Endothelial cell of umbilical vein (primary cell): Measurements from ENCODE around the gene SLC2A2. TPM values are rescaled to one million over a fixed set of nuclear protein-coding genes. Genes with fewer than 3 reads are reported as not detected.
"Not testable (repeated sequence)": the region's sequence is repeated elsewhere in the genome, so short reads cannot be mapped to it uniquely, and the experiment has no call there.

Experiments
- BruUV-seq: library from RNA; stranded (reverse); fragments of 400-500 nt; replicated peaks from 2 replicates; lab custom pipeline; 2021; lab: Mats Ljungman, UMichigan
- CTCF ChIA-PET: fragments of 300-600, 350-600 bp; sonication (Branson Sonifier 250); formaldehyde crosslinking; loops from one replicate; lab custom pipeline; 2021; ENCODE audit warnings: antibody characterized with exemption, inconsistent platforms; lab: Charles Lee
- POLR2A ChIA-PET: fragments of 300-600, 350-600 bp; sonication (Branson Sonifier 250); formaldehyde crosslinking; loops from one replicate; lab custom pipeline; 2021; ENCODE audit warnings: antibody characterized with exemption, inconsistent platforms; lab: Charles Lee
- DNase-seq: peaks from one replicate; pipeline ENCODE4 v3.0.0-alpha.2; 2011; ENCODE audit warnings: low read depth, low spot score
- FAIRE-seq: peaks from 2 replicates; lab custom pipeline; 2011; peaks lifted over from hg19 to GRCh38; lab: Jason Lieb, UNC
- H2AFZ ChIP-seq: 2 replicates; pipeline ENCODE4 v1.6.0; 2012; ENCODE audit warnings: low read depth, low read length, control low read depth, inconsistent platforms
- H3K27ac ChIP-seq: 2 replicates; pipeline ENCODE4 v1.5.1; 2011; ENCODE audit warnings: low read depth, mild to moderate bottlenecking, control low read depth, low read length, moderate library complexity; ENCODE audit not compliant: insufficient read depth
- H3K27me3 ChIP-seq, 2 experiments: 2 replicates each; pipeline versions ENCODE4 v1.6.0 to v1.6.1; 2011; ENCODE audit warnings: low read length in 2 of 2, mixed read lengths in 1 of 2; ENCODE audit not compliant: control insufficient read depth in 2 of 2, insufficient read depth in 2 of 2
- H3K36me3 ChIP-seq, 2 experiments: 2 replicates in 1 of 2; 3 replicates in 1 of 2; pipeline ENCODE4 v1.5.1; 2011; ENCODE audit warnings: low read length in 2 of 2, mild to moderate bottlenecking in 1 of 2, moderate library complexity in 1 of 2; ENCODE audit not compliant: control insufficient read depth in 2 of 2, insufficient read depth in 2 of 2; ENCODE audit errors: extremely low read depth in 1 of 2
- H3K4me1 ChIP-seq: 3 replicates; pipeline ENCODE4 v1.5.1; 2011; ENCODE audit warnings: mild to moderate bottlenecking, low read length; ENCODE audit not compliant: control insufficient read depth, insufficient read depth; ENCODE audit errors: extremely low read depth
- H3K4me2 ChIP-seq: 2 replicates; pipeline ENCODE4 v1.6.1; 2011; ENCODE audit warnings: low read length, control low read depth, mixed read lengths; ENCODE audit not compliant: insufficient read depth
- H3K4me3 ChIP-seq, 3 experiments: fragments of 200-600 bp in 1 of 3; sonication (generic), shearing (Covaris generic) in 1 of 3; replicated peaks in 1 of 3; 2 replicates each; pipeline ENCODE4 v1.5.1; 2011 to 2016; ENCODE audit warnings: control low read depth in 3 of 3, low read length in 3 of 3, mild to moderate bottlenecking in 2 of 3, inconsistent platforms in 1 of 3, low read depth in 1 of 3, moderate library complexity in 1 of 3; ENCODE audit not compliant: insufficient read depth in 1 of 3
- H3K79me2 ChIP-seq: 2 replicates; pipeline ENCODE4 v1.6.0; 2012; ENCODE audit warnings: low read length, inconsistent platforms; ENCODE audit not compliant: control insufficient read depth, insufficient read depth
- H3K9ac ChIP-seq: replicated peaks from 2 replicates; pipeline ENCODE3; 2011; ENCODE audit warnings: low read length, control low read depth; ENCODE audit not compliant: insufficient read depth; ENCODE audit errors: extremely low read depth
- H3K9me1 ChIP-seq: replicated peaks from 3 replicates; pipeline ENCODE4 v1.6.0; 2011; ENCODE audit warnings: mild to moderate bottlenecking, low read length; ENCODE audit not compliant: control insufficient read depth, insufficient read depth; ENCODE audit errors: extremely low read depth
- H3K9me3 ChIP-seq: replicated peaks from 2 replicates; pipeline ENCODE4 v1.5.1; 2012; ENCODE audit warnings: low read length, inconsistent platforms; ENCODE audit not compliant: control insufficient read depth, insufficient read depth
- H4K20me1 ChIP-seq: replicated peaks from 2 replicates; pipeline ENCODE3; 2011; ENCODE audit warnings: mild to moderate bottlenecking, low read length; ENCODE audit not compliant: control insufficient read depth, insufficient read depth; ENCODE audit errors: extremely low read depth
- EZH2 ChIP-seq: IDR thresholded peaks from 2 replicates; pipeline ENCODE4 v1.6.1; 2012; ENCODE audit warnings: borderline replicate concordance, low read depth, mild to moderate bottlenecking, moderate library complexity, low read length, inconsistent platforms; ENCODE audit not compliant: severe bottlenecking
- FOS ChIP-seq: IDR thresholded peaks from 2 replicates; pipeline ENCODE4 v1.6.1; 2011; ENCODE audit warnings: mild to moderate bottlenecking, low read length, moderate library complexity, borderline replicate concordance; ENCODE audit not compliant: insufficient read depth
- GATA2 ChIP-seq: IDR thresholded peaks from 2 replicates; pipeline ENCODE4 v1.7.0; 2011; ENCODE audit warnings: low read depth, mild to moderate bottlenecking, moderate library complexity, mixed read lengths, low read length; ENCODE audit not compliant: insufficient read length, insufficient read depth
- JUN ChIP-seq: IDR thresholded peaks from 2 replicates; pipeline ENCODE4 v1.6.1; 2011; ENCODE audit warnings: borderline replicate concordance, low read depth; ENCODE audit not compliant: insufficient read length, insufficient read depth
- MYC ChIP-seq: IDR thresholded peaks from one replicate; pipeline ENCODE4 v1.6.1; 2011; ENCODE audit warnings: mild to moderate bottlenecking, low read depth, low read length
- POLR2A ChIP-seq: IDR thresholded peaks from 2 replicates; pipeline ENCODE4 v1.6.1; 2012; ENCODE audit warnings: low read depth, mild to moderate bottlenecking, control low read depth, low read length
- POLR2AphosphoS5 ChIP-seq: IDR thresholded peaks from 2 replicates; pipeline ENCODE4 v1.6.1; 2012; ENCODE audit warnings: low read depth, mild to moderate bottlenecking, control low read depth, low read length, moderate library complexity; ENCODE audit not compliant: insufficient read depth
- dilution Hi-C: fragments of 300-500 bp; cut with MboI; formaldehyde crosslinking; loops from one replicate; pipeline ENCODE4 v1.15.0; 2019; ENCODE audit warnings: low sequenced_read_pairs; ENCODE audit not compliant: extremely low pct_ligation_motif_present
- intact Hi-C: fragments of 100-400 bp; cut with micrococcal nuclease; formaldehyde crosslinking; loops from one replicate; pipeline ENCODE4 v1.10.0; 2022
- polyA plus RNA-seq, 4 experiments: library from polyadenylated mRNA; depleted of rRNA in 3 of 4; stranded (reverse) in 3 of 4; unstranded in 1 of 4; fragments of >200 nt; gene quantifications; 2 replicates each; pipeline versions ENCODE4 v1.2.1 to v1.2.3, GENCODE V29; 2011 to 2012; ENCODE audit warnings: missing spikeins in 1 of 4
- total RNA-seq: library from RNA; stranded (reverse); gene quantifications from 2 replicates; pipeline ENCODE4 v1.2.3, GENCODE V29; 2021
- TF ChIP-seq, protein P1 (sequence below): IDR thresholded peaks from 2 replicates; pipeline ENCODE4 v1.6.1; 2011; ENCODE audit not compliant: insufficient read depth, insufficient read length
- TF ChIP-seq, protein P2 (sequence below), 2 donors: IDR thresholded peaks; 1 replicate in 1 of 2; 2 replicates in 1 of 2; pipeline ENCODE4 v1.5.1; 2011; ENCODE audit warnings: low read length in 2 of 2, mild to moderate bottlenecking in 2 of 2, moderate library complexity in 2 of 2, control low read depth in 1 of 2, inconsistent platforms in 1 of 2, low read depth in 1 of 2; ENCODE audit not compliant: insufficient read depth in 1 of 2; ENCODE audit errors: extremely low read depth in 1 of 2

Gene SLC2A2
- total and polyA plus RNA-seq, 2 donors (not counting 3 experiments of a cell fraction or from before 2014, with no cell fraction given): not detected

DNA sequence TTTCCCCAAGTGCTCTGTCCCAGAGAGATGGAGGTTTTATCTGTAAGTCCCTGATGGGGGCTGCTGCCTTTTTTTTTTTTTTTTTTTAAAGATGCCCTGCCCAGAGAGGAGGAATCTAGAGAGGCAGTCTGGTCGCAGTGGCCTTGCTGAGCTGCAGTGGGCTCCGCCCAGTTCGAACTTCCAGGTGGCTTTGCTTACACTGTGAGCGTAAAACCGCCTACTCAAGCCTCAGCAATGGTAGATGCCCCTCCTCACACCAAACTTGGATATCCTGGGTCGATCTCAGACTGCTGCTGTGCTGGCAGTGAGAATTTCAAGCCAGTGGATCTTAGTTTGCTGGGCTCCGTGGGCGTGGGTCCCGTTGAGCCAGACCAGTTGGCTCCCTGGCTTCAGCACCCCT lies 51.6 kb downstream of the SLC2A2 start:
- no peak overlapping the region for H3K4me3 ChIP-seq
- H3K9me3 ChIP-seq: no peaks in the 10 kb centered on the region
- CTCF ChIA-PET: no interaction called here
- no peaks in the 10 kb centered on the region for H3K4me1 ChIP-seq
- peaks cover 7 to 8% of the 10 kb centered on the region in 2 experiments for H3K27me3 ChIP-seq
- intact Hi-C loops: no loop called here
- no peak overlapping the region for H2AFZ ChIP-seq
- H3K27ac ChIP-seq: no peak overlapping the region
- BruUV-seq: no TSS peak
- dilution Hi-C loops: no loop called here
- H4K20me1 ChIP-seq: no peaks in the 10 kb centered on the region
- H3K9ac ChIP-seq: no peak overlapping the region
- POLR2A ChIA-PET: no interaction called here
- no peaks in the 10 kb centered on the region for H3K79me2 ChIP-seq
- no peak for TF ChIP-seq EZH2
- TF ChIP-seq MYC: no peak
- no peak for TF ChIP-seq POLR2AphosphoS5
- TF ChIP-seq, protein P1, sequence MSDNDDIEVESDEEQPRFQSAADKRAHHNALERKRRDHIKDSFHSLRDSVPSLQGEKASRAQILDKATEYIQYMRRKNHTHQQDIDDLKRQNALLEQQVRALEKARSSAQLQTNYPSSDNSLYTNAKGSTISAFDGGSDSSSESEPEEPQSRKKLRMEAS: no peak
- no peak for TF ChIP-seq JUN
- no peak for TF ChIP-seq FOS
- no peak for TF ChIP-seq POLR2A
- TF ChIP-seq, protein P2, sequence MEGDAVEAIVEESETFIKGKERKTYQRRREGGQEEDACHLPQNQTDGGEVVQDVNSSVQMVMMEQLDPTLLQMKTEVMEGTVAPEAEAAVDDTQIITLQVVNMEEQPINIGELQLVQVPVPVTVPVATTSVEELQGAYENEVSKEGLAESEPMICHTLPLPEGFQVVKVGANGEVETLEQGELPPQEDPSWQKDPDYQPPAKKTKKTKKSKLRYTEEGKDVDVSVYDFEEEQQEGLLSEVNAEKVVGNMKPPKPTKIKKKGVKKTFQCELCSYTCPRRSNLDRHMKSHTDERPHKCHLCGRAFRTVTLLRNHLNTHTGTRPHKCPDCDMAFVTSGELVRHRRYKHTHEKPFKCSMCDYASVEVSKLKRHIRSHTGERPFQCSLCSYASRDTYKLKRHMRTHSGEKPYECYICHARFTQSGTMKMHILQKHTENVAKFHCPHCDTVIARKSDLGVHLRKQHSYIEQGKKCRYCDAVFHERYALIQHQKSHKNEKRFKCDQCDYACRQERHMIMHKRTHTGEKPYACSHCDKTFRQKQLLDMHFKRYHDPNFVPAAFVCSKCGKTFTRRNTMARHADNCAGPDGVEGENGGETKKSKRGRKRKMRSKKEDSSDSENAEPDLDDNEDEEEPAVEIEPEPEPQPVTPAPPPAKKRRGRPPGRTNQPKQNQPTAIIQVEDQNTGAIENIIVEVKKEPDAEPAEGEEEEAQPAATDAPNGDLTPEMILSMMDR (IDR thresholded peaks at IDR 0.05; ENCODE audit: extremely low read depth in 1 of 2, insufficient read depth in 1 of 2, low read depth in 1 of 2, low read length in 2 of 2): no peak
- TF ChIP-seq GATA2: no peak
- DNase-seq (no peak), FAIRE-seq (no peak)
- no peaks in the 10 kb centered on the region for H3K9me1 ChIP-seq
- no peaks in the 10 kb centered on the region for H3K36me3 ChIP-seq
- no peak overlapping the region for H3K4me2 ChIP-seq

DNA sequence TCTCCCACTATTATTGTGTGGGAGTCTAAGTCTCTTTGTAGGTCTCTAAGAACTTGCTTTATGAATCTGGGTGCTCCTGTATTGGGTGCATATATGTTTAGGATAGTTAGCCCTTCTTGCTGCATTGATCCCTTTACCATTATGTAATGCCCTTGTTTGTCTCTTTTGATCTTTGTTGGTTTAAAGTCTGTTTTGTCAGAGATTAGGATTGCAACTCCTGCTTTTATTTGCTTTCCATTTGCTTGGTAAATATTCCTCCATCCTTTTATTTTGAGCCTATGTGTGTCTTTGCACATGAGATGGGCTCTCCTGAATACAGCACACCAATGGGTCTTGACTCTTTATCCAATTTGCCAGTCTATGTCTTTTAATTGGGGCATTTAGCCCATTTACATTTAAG lies 53.6 kb downstream of the SLC2A2 start:
- intact Hi-C loops, BruUV-seq, H4K20me1 ChIP-seq, H3K79me2 ChIP-seq, CTCF ChIA-PET, H3K36me3 ChIP-seq, POLR2A ChIA-PET, H3K4me2 ChIP-seq, H3K4me1 ChIP-seq, H3K27me3 ChIP-seq, DNase-seq, FAIRE-seq, H3K9me1 ChIP-seq, H3K4me3 ChIP-seq, H3K27ac ChIP-seq, H2AFZ ChIP-seq, H3K9ac ChIP-seq, H3K9me3 ChIP-seq, dilution Hi-C loops: not testable (repeated sequence)
